HepG2 (cell line): Measurements from ENCODE around the gene NFATC3. TPM values are rescaled to one million over a fixed set of nuclear protein-coding genes. Genes with fewer than 3 reads are reported as not detected.

ENCODE experiments used
- ATAC-seq: fragments of 200-7000 bp; cut with Tn5 transposase; 3 replicates; pipeline ENCODE4 v1.9.1; 2020; ENCODE audit warnings: mild to moderate bottlenecking, moderate library complexity
- BruUV-seq: library from RNA; stranded (reverse); fragments of 400-500 nt; replicated peaks from 2 replicates; lab custom pipeline; 2021; lab: Mats Ljungman, UMichigan
- CTCF ChIA-PET: fragments of 300-600 bp; formaldehyde crosslinking; extraction: SDS; loops from one replicate; lab custom pipeline; 2021; ENCODE audit warnings: low total read pairs, inconsistent platforms, low intra/inter-chr PET ratio; lab: Yijun Ruan, JAX
- POLR2A ChIA-PET: fragments of 350-600 bp; sonication (Branson Sonifier 250); formaldehyde crosslinking; loops from one replicate; lab custom pipeline; 2020; ENCODE audit warnings: antibody characterized with exemption, inconsistent platforms; lab: Yijun Ruan, JAX
- DNase-seq: peaks from one replicate; pipeline ENCODE4 v3.0.0-alpha.2; 2015; ENCODE audit warnings: low spot score
- FAIRE-seq: peaks from 3 replicates; lab custom pipeline; 2011; peaks lifted over from hg19 to GRCh38; lab: Jason Lieb, UNC
- H2AFZ ChIP-seq: one replicate; pipeline ENCODE4 v1.6.1; 2011; ENCODE audit warnings: low read length, inconsistent platforms
- H3K27ac ChIP-seq: fragments of 300-600 bp; 3 replicates; pipeline ENCODE4 v1.8.0; 2011; ENCODE audit warnings: mixed run types, mild to moderate bottlenecking, mixed read lengths, low read length, inconsistent platforms; ENCODE audit not compliant: insufficient read depth; ENCODE audit errors: extremely low read length
- H3K27me3 ChIP-seq, 2 experiments: fragments of 200-600 bp in 1 of 2; 2 replicates in 1 of 2; 3 replicates in 1 of 2; pipeline versions ENCODE4 v1.6.0 to v1.8.0; 2011; ENCODE audit warnings: low read length in 2 of 2, mild to moderate bottlenecking in 2 of 2, moderate library complexity in 2 of 2, inconsistent platforms in 1 of 2; ENCODE audit not compliant: insufficient read depth in 2 of 2, control insufficient read depth in 1 of 2
- H3K36me3 ChIP-seq, 2 experiments: fragments of 200-600 bp in 1 of 2; replicated peaks in 1 of 2; 2 replicates in 1 of 2; 3 replicates in 1 of 2; pipeline versions ENCODE4 v1.5.1 to v1.8.0; 2011; ENCODE audit warnings: low read length in 2 of 2, inconsistent platforms in 1 of 2; ENCODE audit not compliant: insufficient read depth in 2 of 2, control insufficient read depth in 1 of 2
- H3K4me1 ChIP-seq: 2 replicates; pipeline ENCODE4 v1.5.1; 2012; ENCODE audit warnings: low read length, inconsistent platforms; ENCODE audit not compliant: insufficient read depth
- H3K4me2 ChIP-seq: 2 replicates; pipeline ENCODE4 v1.6.0; 2011; ENCODE audit warnings: low read depth, low read length, inconsistent platforms
- H3K4me3 ChIP-seq, 3 experiments: fragments of 200-600 bp in 1 of 3; sonication (generic), shearing (Covaris generic) in 1 of 3; replicated peaks in 1 of 3; 2 replicates each; pipeline ENCODE4 v1.5.1; 2011 to 2016; ENCODE audit warnings: low read length in 3 of 3, inconsistent platforms in 2 of 3, low read depth in 2 of 3, mild to moderate bottlenecking in 2 of 3, control low read depth in 1 of 3, mixed read lengths in 1 of 3; ENCODE audit not compliant: insufficient read depth in 1 of 3
- H3K79me2 ChIP-seq: one replicate; pipeline ENCODE4 v1.6.1; 2011; ENCODE audit warnings: low read length, inconsistent platforms; ENCODE audit not compliant: insufficient read depth
- H3K9ac ChIP-seq: 2 replicates; pipeline ENCODE4 v1.6.0; 2011; ENCODE audit warnings: mild to moderate bottlenecking, low read depth, low read length, inconsistent platforms; ENCODE audit not compliant: insufficient read depth
- H3K9me3 ChIP-seq: 2 replicates; pipeline ENCODE4 v1.5.1; 2012; ENCODE audit warnings: mild to moderate bottlenecking, low read length
- H4K20me1 ChIP-seq: 2 replicates; pipeline ENCODE4 v1.6.0; 2011; ENCODE audit warnings: inconsistent platforms, mild to moderate bottlenecking, low read length, moderate library complexity; ENCODE audit not compliant: insufficient read depth
- BORCS8-MEF2B ChIP-seq: sonication (generic); formaldehyde crosslinking; IDR thresholded peaks from 2 replicates; pipeline ENCODE4 v1.8.0; 2022; ENCODE audit warnings: mild to moderate bottlenecking, missing genetic modification reagents
- GATAD1 ChIP-seq: IDR thresholded peaks from 2 replicates; pipeline ENCODE4 v1.6.1; 2016; ENCODE audit warnings: missing genetic modification reagents, missing compliant biosample characterization
- GMEB2 ChIP-seq: IDR thresholded peaks from 2 replicates; pipeline ENCODE4 v1.6.1; 2016; ENCODE audit warnings: missing biosample characterization, missing genetic modification reagents, low read depth
- MAFF ChIP-seq: IDR thresholded peaks from 2 replicates; pipeline ENCODE4 v1.6.1; 2011; ENCODE audit warnings: low read depth, low read length, improper control_type of control experiment
- MAFK ChIP-seq, 2 experiments: IDR thresholded peaks in 1 of 2; conservative IDR thresholded peaks in 1 of 2; 2 replicates each; pipeline ENCODE4 v1.6.1; 2011; ENCODE audit warnings: improper control_type of control experiment in 2 of 2, low read length in 2 of 2
- MYPOP ChIP-seq: sonication (generic); formaldehyde crosslinking; IDR thresholded peaks from 2 replicates; pipeline ENCODE4 v1.8.1; 2023; ENCODE audit warnings: mild to moderate bottlenecking, moderate library complexity, missing genetic modification reagents
- MZF1 ChIP-seq: sonication (generic); formaldehyde crosslinking; IDR thresholded peaks from 2 replicates; pipeline ENCODE4 v1.8.1; 2023; ENCODE audit warnings: mild to moderate bottlenecking, missing genetic modification reagents, borderline replicate concordance
- NCOA2 ChIP-seq: sonication (generic); formaldehyde crosslinking; IDR thresholded peaks from 2 replicates; pipeline ENCODE4 v1.8.0; 2022; ENCODE audit warnings: inconsistent platforms
- PHF8 ChIP-seq: sonication (generic); formaldehyde crosslinking; IDR thresholded peaks from 2 replicates; pipeline ENCODE4 v1.5.0; 2020; ENCODE audit warnings: missing genetic modification reagents
- POLR2AphosphoS5 ChIP-seq: IDR thresholded peaks from 2 replicates; pipeline ENCODE4 v1.6.1; 2012; ENCODE audit warnings: low read depth, low read length
- PREB ChIP-seq: sonication (generic); formaldehyde crosslinking; IDR thresholded peaks from 2 replicates; pipeline ENCODE4 v1.4.0; 2020; ENCODE audit warnings: missing genetic modification reagents
- REPIN1 ChIP-seq: sonication (generic); formaldehyde crosslinking; IDR thresholded peaks from 2 replicates; pipeline ENCODE4 v1.8.0; 2022; ENCODE audit warnings: missing genetic modification reagents, low read depth, mild to moderate bottlenecking, borderline replicate concordance
- RFX5 ChIP-seq: IDR thresholded peaks from 2 replicates; pipeline ENCODE4 v1.6.1; 2011; ENCODE audit warnings: low read depth, low read length, improper control_type of control experiment
- SAP130 ChIP-seq: IDR thresholded peaks from 2 replicates; pipeline ENCODE4 v1.6.1; 2016; ENCODE audit warnings: low read depth
- SATB2 ChIP-seq: sonication (generic); formaldehyde crosslinking; IDR thresholded peaks from 2 replicates; pipeline ENCODE4 v1.5.0; 2020; ENCODE audit warnings: missing genetic modification reagents
- ZBTB1 ChIP-seq: sonication (generic); formaldehyde crosslinking; IDR thresholded peaks from 2 replicates; pipeline ENCODE4 v1.4.0; 2020; ENCODE audit warnings: missing genetic modification reagents, borderline replicate concordance
- ZFP90 ChIP-seq: sonication (generic); formaldehyde crosslinking; IDR thresholded peaks from 2 replicates; pipeline ENCODE4 v1.8.0; 2022; ENCODE audit warnings: missing genetic modification reagents, mild to moderate bottlenecking, inconsistent platforms, borderline replicate concordance
- ZNF207 ChIP-seq: fragments of 450-650 bp; IDR thresholded peaks from 2 replicates; pipeline ENCODE4 v1.6.1; 2016; ENCODE audit warnings: antibody characterized with exemption, borderline replicate concordance
- ZNF547 ChIP-seq: sonication (generic); formaldehyde crosslinking; IDR thresholded peaks from 2 replicates; pipeline ENCODE4 v1.5.1; 2020; ENCODE audit warnings: mild to moderate bottlenecking, missing genetic modification reagents
- ZNF7 ChIP-seq: IDR thresholded peaks from 2 replicates; pipeline ENCODE4 v1.6.1; 2016; ENCODE audit warnings: missing biosample characterization, missing genetic modification reagents
- ZNF780A ChIP-seq: sonication (generic); formaldehyde crosslinking; IDR thresholded peaks from 2 replicates; pipeline ENCODE4 v1.8.0; 2022; ENCODE audit warnings: mild to moderate bottlenecking, missing genetic modification reagents, moderate library complexity
- WGBS: methylation state at CpG from one replicate; pipeline ENCODE4 v1.1.6; 2017; ENCODE audit warnings: low lambda C conversion rate; 5-methylcytosine and 5-hydroxymethylcytosine counted together
- in situ Hi-C: cut with HindIII; loops from 2 replicates; pipeline ENCODE4 v1.10.0; 2017; ENCODE audit warnings: low pct_unique_long_range_greater_than_20kb; ENCODE audit not compliant: extremely low pct_ligation_motif_present
- intact Hi-C: fragments of 100-400 bp; cut with micrococcal nuclease; formaldehyde crosslinking; loops from one replicate; pipeline ENCODE4 v1.10.0; 2022; ENCODE audit not compliant: unreplicated experiment
- polyA plus RNA-seq, 8 experiments: library from polyadenylated mRNA; depleted of rRNA in 3 of 8; stranded (reverse) in 7 of 8; unstranded in 1 of 8; fragments of >200 nt; fragmentation: Illumina TruSeq in 4 of 8; extraction: Trizol in 4 of 8; gene quantifications; 2 replicates each; pipeline versions ENCODE4 v1.2.1 to v1.2.3, GENCODE V29; 2011 to 2016; ENCODE audit warnings: low read depth in 4 of 8, missing spikeins in 1 of 8, mixed read lengths in 1 of 8; ENCODE audit not compliant: insufficient read depth in 1 of 8
- total RNA-seq, 5 experiments: library from RNA; depleted of rRNA; stranded (reverse); fragments of >200 nt; fragmentation: Illumina TruSeq; extraction: Trizol; gene quantifications; 2 replicates each; pipeline ENCODE4 v1.2.3, GENCODE V29; 2016; ENCODE audit warnings: low read depth in 1 of 5

NFATC3 gene
- total and polyA plus RNA-seq, 2 of the 13 experiments (the other 11 are each of a cell fraction or from before 2014, with no cell fraction given), result 52.6 to 62.7 TPM

- TF ChIP-seq NCOA2 (CRISPR knock-in tag) (0 out of 2 replicates have a peak, but pooled peaks have one; percentile 6), POLR2AphosphoS5 (peak; percentile 48; the same call in 1 of the 2 replicates)
These were observed 1.2 kb downstream of the NFATC3 start (continued) for GRCh38 chr16:68086336-68086841.

- BruUV-seq, result no TSS peak
- Histone ChIP-seq H3K9me3 (no peaks in the 10 kb centered on the region), H4K20me1 (peaks cover 45% of the 10 kb centered on the region), H3K4me3 (peak overlapping the region; percentile 90 to 98 (median 94)), H3K4me1 (peaks cover 67% of the 10 kb centered on the region), H3K27ac (peak overlapping the region; percentile 78), H2AFZ (no peak overlapping the region), H3K4me2 (peak overlapping the region; percentile 89), H3K9ac (peak overlapping the region; percentile 93), H3K79me2 (peaks cover 62% of the 10 kb centered on the region), H3K36me3 (no peaks in the 10 kb centered on the region), H3K27me3 (no peaks in the 10 kb centered on the region; a peak in 1 of 5 replicates)
- 1% methylated on average over 6 of the region's 6 CpGs for WGBS
- DNase-seq (no peak), ATAC-seq (no peak), FAIRE-seq (peak; percentile 23)
- intact Hi-C loops, result loop anchor here (5.0 to 10.0 kb wide), 3 partner anchors 40 to 1062 kb away; partner anchors contain the start of gene CBFB
- in situ Hi-C loops, result loop anchor here (10.0 kb wide), 2 partner anchors 148 to 248 kb away; partner anchors contain the start of gene ESRP2
- ChIA-PET POLR2A (interaction anchor here (1.8 to 4.3 kb wide), 6 partner anchors 9 to 149 kb away, joined by 8 to 100 read pairs (median 28); partner anchors contain the start of genes DDX28, DUS2 and ESRP2), CTCF (no interaction called here)
- no peak for TF ChIP-seq ZNF547 (CRISPR knock-in tag)
- TF ChIP-seq RFX5, result peak; percentile 57; the same call in 1 of the 2 replicates
- TF ChIP-seq MAFK (conservative IDR thresholded peaks at IDR 0.05 in 1 of 2, IDR thresholded peaks at IDR 0.05 in 1 of 2; ENCODE audit: low read length in 2 of 2), result peak; percentile 98 to 99
- TF ChIP-seq ZNF780A (CRISPR knock-in tag), result no peak
- no peak for TF ChIP-seq ZBTB1 (CRISPR knock-in tag)
- no peak for TF ChIP-seq ZNF207
- no peak for TF ChIP-seq PHF8
- no peak for TF ChIP-seq ZNF7 (CRISPR knock-in tag)
- 0 out of 2 replicates have a peak, but pooled peaks have one; percentile 38 for TF ChIP-seq SATB2 (CRISPR knock-in tag)
- no peak for TF ChIP-seq SAP130 (CRISPR knock-in tag)
- 0 out of 2 replicates have a peak, but pooled peaks have one; percentile 2 for TF ChIP-seq MYPOP (CRISPR knock-in tag)
- no peak for TF ChIP-seq GMEB2 (CRISPR knock-in tag)
- TF ChIP-seq REPIN1 (CRISPR knock-in tag), result no peak
- TF ChIP-seq POLR2AphosphoS5, result no peak
- TF ChIP-seq MAFF, result peak; percentile 97
- TF ChIP-seq ZFP90 (CRISPR knock-in tag), result no peak
- TF ChIP-seq BORCS8-MEF2B (CRISPR knock-in tag), result no peak
- TF ChIP-seq GATAD1, result no peak
- no peak for TF ChIP-seq PREB (CRISPR knock-in tag)
- no peak for TF ChIP-seq MZF1 (CRISPR knock-in tag)
These were observed 1.7 kb downstream of the NFATC3 start for GRCh38 chr16:68086860-68087268.
